Activated CD8-positive, alpha-beta T cell treated with anti-CD3 and anti-CD28 coated beads for 36 hours (primary cell): Measurements from ENCODE around the gene AUH. TPM values are rescaled to one million over a fixed set of nuclear protein-coding genes. Genes with fewer than 3 reads are reported as not detected.
A peak's percentile ranks its signal among the peaks of the same experiment; 100 is the strongest.

Experiments used
- ATAC-seq: fragments of 200-7000 bp; cut with Tn5 transposase; one replicate; pipeline ENCODE4 v1.10.0; 2021; ENCODE audit warnings: mild to moderate bottlenecking, moderate library complexity
- CTCF ChIA-PET: fragments of 350-600 bp; sonication (Branson Sonifier 250); formaldehyde crosslinking; loops from one replicate; lab custom pipeline; 2021; ENCODE audit warnings: antibody characterized with exemption; lab: Charles Lee
- POLR2A ChIA-PET: fragments of 350-600 bp; sonication (Branson Sonifier 250); formaldehyde crosslinking; loops from one replicate; lab custom pipeline; 2021; ENCODE audit warnings: antibody characterized with exemption; lab: Charles Lee
- DNase-seq: peaks from one replicate; pipeline ENCODE4 v3.0.0-alpha.2; 2020
- H3K27ac Mint-ChIP-seq: one replicate; pipeline ENCODE4 v1.8.0; 2021; ENCODE audit warnings: mild to moderate bottlenecking, mixed read lengths
- H3K27me3 Mint-ChIP-seq: one replicate; pipeline ENCODE4 v1.8.0; 2021; ENCODE audit warnings: mixed read lengths
- H3K36me3 Mint-ChIP-seq: one replicate; pipeline ENCODE4 v1.8.0; 2021; ENCODE audit warnings: low read depth, mixed read lengths
- H3K4me1 Mint-ChIP-seq: one replicate; pipeline ENCODE4 v1.8.0; 2021; ENCODE audit warnings: low read depth, mixed read lengths
- H3K4me3 Mint-ChIP-seq: one replicate; pipeline ENCODE4 v1.8.0; 2021; ENCODE audit warnings: mild to moderate bottlenecking, moderate library complexity, mixed read lengths
- H3K9me3 Mint-ChIP-seq: one replicate; pipeline ENCODE4 v1.8.0; 2021; ENCODE audit warnings: mixed read lengths
- intact Hi-C: fragments of 100-400 bp; cut with micrococcal nuclease; formaldehyde crosslinking; loops from one replicate; pipeline ENCODE4 v1.10.0; 2022
- total RNA-seq, 2 experiments: library from RNA; stranded (reverse); gene quantifications; one replicate each; pipeline ENCODE4 v1.2.3, GENCODE V29; 2021
- TF ChIP-seq, protein P1 (sequence below): fragments of 200-600 bp; IDR thresholded peaks from one replicate; pipeline ENCODE4 v1.8.0; 2022; ENCODE audit warnings: antibody characterized with exemption, mild to moderate bottlenecking

The AUH gene
- total RNA-seq, 2 experiments from 2014 or later: 30.8 to 31.1 TPM

DNA sequence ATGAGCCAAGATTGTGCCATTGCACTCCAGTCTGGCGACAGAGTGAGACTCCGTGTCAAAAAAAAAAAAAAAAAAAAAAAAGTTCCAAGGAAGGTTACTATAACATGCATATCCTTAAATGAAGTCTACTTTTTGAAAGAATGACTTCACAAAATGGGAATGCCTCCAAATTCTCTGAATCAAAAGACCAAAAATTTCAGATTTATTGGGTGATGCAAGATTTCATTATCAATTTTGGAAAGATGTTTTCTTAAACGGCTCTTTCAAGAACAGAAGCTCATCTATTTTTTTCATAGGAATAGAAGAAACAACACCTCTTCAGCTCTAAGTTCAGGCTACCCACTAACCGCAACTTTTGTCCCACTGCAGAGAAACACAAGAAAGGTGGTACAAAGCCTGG, 69.9 kb downstream of the AUH start:
- ATAC-seq (no peak), DNase-seq (no peak)
- intact Hi-C loops: no loop called here
- POLR2A ChIA-PET: no interaction called here
- Mint-ChIP-seq H3K27me3 (no peaks in the 10 kb centered on the region), H3K27ac (no peak overlapping the region), H3K4me1 (no peaks in the 10 kb centered on the region), H3K4me3 (no peak overlapping the region), H3K9me3 (no peaks in the 10 kb centered on the region), H3K36me3 (peaks cover 38% of the 10 kb centered on the region)
- TF ChIP-seq, protein P1, sequence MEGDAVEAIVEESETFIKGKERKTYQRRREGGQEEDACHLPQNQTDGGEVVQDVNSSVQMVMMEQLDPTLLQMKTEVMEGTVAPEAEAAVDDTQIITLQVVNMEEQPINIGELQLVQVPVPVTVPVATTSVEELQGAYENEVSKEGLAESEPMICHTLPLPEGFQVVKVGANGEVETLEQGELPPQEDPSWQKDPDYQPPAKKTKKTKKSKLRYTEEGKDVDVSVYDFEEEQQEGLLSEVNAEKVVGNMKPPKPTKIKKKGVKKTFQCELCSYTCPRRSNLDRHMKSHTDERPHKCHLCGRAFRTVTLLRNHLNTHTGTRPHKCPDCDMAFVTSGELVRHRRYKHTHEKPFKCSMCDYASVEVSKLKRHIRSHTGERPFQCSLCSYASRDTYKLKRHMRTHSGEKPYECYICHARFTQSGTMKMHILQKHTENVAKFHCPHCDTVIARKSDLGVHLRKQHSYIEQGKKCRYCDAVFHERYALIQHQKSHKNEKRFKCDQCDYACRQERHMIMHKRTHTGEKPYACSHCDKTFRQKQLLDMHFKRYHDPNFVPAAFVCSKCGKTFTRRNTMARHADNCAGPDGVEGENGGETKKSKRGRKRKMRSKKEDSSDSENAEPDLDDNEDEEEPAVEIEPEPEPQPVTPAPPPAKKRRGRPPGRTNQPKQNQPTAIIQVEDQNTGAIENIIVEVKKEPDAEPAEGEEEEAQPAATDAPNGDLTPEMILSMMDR: no peak
- CTCF ChIA-PET: no interaction called here

DNA sequence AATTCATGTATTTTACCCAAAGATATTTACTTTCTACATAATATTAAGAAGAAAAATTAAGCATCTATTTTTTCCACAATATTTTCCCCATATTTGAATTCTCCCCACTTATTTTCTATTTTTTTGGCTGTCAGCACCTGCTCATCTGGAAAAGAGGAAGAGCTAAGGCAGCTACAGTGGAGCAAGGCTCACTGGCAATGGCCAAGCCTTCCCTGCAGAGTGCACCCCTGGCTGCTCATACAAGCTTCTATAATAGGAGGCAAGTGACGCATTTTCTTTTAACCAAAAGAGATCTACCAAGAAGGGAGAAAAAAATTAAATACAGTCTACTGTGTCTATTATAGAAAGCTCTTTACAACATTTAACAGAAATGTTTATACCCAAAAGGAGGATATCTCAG, 72.5 kb downstream of the AUH start:
- H3K4me3 Mint-ChIP-seq: no peak overlapping the region
- peaks cover 41% of the 10 kb centered on the region for H3K36me3 Mint-ChIP-seq
- ChIA-PET CTCF (interaction anchor here (1.0 kb wide), 1 partner anchor 12 kb away, joined by 6 read pairs; no protein-coding TSS in a partner anchor), POLR2A (interaction anchor here (1.0 kb wide), 1 partner anchor 252 kb away, joined by 3 read pairs; no protein-coding TSS in a partner anchor)
- ATAC-seq (no peak), DNase-seq (no peak)
- peaks cover 11% of the 10 kb centered on the region for H3K4me1 Mint-ChIP-seq
- H3K27ac Mint-ChIP-seq: no peak overlapping the region
- H3K27me3 Mint-ChIP-seq: no peaks in the 10 kb centered on the region
- no peaks in the 10 kb centered on the region for H3K9me3 Mint-ChIP-seq
- TF ChIP-seq, protein P1: no peak
- intact Hi-C loops: no loop called here

DNA sequence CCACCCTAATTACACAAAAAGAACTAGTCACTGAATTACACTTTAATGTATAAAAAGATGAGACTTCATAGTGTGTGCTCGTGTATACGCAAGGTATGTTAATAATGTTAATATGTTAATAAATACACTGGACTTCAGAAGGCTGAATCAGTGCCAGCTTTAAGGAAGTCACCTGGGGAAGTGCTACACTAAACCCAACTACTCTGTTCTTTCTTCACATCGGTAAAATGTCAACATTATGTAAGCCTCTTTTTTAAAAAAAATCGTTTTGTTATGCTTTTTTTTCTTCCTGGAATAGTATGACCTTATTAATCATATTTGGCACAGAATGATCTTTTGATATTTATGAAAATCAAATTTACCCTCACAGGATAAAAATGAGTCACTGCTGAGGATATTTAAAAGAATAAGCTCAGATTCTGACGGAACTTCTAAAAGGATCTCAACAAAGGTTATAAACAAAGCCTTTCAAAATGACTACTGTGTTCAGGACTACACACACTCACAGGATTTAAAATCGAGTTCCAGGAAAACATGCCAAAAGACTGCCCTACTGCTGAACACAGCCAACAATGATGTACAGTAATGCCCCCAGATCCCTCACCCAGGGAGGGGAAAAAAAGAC, 75.9 kb downstream of the AUH start:
- TF ChIP-seq, protein P1: no peak
- Mint-ChIP-seq H3K9me3 (no peaks in the 10 kb centered on the region), H3K36me3 (peaks cover 36% of the 10 kb centered on the region), H3K4me1 (peaks cover 11% of the 10 kb centered on the region), H3K4me3 (no peak overlapping the region), H3K27ac (peak overlapping the region; percentile 36), H3K27me3 (no peaks in the 10 kb centered on the region)
- intact Hi-C loops: no loop called here
- ChIA-PET POLR2A (interaction anchor here (1.0 kb wide), 1 partner anchor 19 kb away, joined by 3 read pairs; no protein-coding TSS in a partner anchor), CTCF (interaction anchor here (0.6 to 1.4 kb wide), 2 partner anchors 51 to 197 kb away, joined by 3 read pairs; no protein-coding TSS in a partner anchor)
- ATAC-seq (peak; percentile 61), DNase-seq (no peak)

DNA sequence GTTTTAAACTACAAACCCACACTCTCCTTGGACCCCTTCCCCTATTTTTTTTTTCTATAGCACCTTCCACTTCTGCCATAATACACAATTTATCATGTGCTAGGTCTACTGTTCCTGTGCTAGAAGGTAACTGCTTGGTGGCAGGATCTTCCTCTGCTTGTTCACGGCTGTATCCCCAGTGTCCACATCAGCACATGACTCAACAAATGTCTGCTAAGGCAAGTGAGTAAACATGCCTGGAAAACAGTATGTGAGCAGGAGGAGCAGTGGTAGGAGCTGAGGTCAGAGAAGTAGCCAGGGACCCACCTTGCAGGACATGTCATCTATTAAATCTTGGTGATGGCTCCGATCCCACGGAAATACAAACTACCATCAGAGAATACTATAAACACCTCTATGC, 79.4 kb downstream of the AUH start:
- Mint-ChIP-seq H3K27me3 (no peaks in the 10 kb centered on the region), H3K36me3 (peaks cover 38% of the 10 kb centered on the region), H3K4me1 (peaks cover 11% of the 10 kb centered on the region), H3K4me3 (no peak overlapping the region), H3K9me3 (no peaks in the 10 kb centered on the region), H3K27ac (no peak overlapping the region)
- POLR2A ChIA-PET: no interaction called here
- intact Hi-C loops: no loop called here
- DNase-seq: no peak
- CTCF ChIA-PET: no interaction called here
- TF ChIP-seq, protein P1: no peak
- ATAC-seq: no peak
